NCI-H187 (cell line): ENCODE results near the gene SPANXN2.
"Not testable (repeated sequence)": the region's sequence is repeated elsewhere in the genome, so short reads cannot be mapped to it uniquely, and the experiment has no call there.

Source experiments
- DNase-seq, 2 experiments: peaks; one replicate each; lab custom pipeline; 2025; lab: John Stamatoyannopoulos, UW

Gene SPANXN2

GRCh38 chrX:143720652-143721051 lies at the start of gene SPANXN2:
Gene SPANXN2, minus strand, starts transcription at chrX:143720752. Its CDS starts 84 bp downstream, at chrX:143720668.
- not testable (repeated sequence) for DNase-seq

DNA sequence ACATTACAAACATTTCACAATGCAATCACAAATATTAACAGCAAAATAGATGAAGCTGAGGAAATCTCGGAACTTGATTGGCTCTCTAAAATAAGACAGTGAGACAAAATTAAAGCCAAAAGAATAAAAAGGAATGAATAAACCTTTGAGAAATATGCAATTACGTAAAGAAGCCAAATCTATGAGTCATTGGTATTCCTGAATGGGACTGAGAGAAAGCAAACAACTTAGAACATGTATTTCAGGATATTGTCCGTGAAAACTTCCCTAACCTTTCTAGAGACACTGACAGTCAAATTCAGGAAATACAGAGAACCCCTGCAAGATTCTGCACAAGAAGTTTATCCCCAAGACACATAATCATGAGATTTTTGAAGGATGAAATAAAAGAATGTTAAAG lies 48.4 kb upstream of the SPANXN2 start:
- DNase-seq = no peak

DNA sequence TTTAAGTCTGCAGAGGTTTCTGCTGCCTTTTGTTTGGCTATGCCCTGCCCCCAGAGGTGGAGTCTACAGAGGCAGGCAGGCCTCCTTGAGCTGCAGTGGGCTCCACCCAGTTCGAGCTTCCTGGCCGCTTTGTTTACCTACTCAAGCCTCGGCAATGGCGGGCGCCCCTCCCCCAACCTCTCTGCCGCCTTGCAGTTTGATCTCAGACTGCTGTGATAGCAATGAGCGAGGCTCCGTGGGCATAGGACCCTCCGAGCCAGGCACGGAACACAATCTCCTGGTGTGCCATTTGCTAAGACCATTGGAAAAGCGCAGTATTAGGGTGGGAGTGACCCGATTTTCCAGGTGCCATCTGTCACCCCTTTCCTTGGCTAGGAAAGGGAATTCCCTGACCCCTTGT lies 47.2 kb upstream of the SPANXN2 start:
- DNase-seq = not testable (repeated sequence)

- DNase-seq = no peak
These were observed 37.3 kb upstream of the SPANXN2 start for GRCh38 chrX:143757887-143758286.

DNA sequence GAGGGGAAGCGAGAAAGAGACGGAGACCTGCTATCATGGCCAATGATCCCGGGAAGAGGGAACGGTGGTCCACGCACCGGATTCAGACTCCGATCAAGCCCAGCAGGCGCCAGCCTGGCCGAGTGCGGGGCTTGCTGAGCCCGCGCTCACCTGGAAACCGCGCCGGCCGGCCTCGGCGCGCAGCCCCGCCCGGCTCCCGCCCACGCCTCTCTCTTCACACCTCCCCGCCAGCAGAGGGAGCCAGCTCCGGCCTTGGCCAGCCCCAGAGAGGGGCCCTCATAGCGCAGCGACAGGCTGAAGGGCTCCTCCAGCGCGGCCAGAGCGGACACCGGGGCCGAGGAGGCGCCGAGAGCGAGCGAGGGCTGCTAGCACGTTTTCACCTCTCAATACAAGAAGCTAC lies 36.8 kb upstream of the SPANXN2 start:
- DNase-seq = no peak

GRCh38 chrX:143754183-143754582 lies 33.6 kb upstream of the SPANXN2 start:
- DNase-seq = no peak

DNA sequence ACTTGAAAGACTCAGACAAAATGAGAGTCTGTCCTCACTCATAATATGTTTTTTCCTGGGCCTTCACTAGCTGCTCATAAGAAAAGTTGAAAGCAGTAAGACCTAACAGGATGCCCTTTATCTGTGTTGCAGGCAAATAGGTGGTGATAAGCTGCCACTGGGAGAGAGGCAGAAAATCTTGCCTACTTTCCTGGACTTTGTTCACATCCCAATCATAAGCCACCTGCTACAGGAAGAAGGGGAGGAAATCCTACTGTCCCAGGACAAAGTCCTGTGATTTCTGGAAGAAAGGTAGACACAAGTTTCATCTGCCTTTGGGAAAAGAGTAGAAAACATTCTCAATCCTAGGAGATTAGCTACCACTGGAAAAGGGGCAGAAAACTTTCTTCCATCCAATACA lies 13.3 kb upstream of the SPANXN2 start:
- no peak for DNase-seq

DNA sequence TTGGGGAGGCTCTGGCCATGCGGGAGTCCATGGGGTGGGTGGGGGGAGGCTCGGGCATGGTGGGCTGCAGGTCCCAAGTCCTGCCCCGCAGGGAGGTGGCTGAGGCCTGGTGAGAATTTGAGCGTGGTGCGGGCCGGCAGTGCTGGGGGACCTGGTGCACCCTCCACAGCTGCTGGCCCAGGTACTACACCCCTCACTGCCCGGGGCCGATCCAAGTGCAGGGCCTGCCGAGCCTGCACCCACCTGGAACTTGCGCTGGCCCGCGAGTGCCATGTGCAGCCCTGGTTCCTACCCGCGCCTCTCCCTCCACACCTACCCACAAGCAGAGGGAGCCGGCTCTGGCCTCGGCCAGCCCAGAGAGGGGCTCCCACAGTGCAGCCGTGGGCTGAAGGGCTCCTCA lies 5.7 kb upstream of the SPANXN2 start:
- no peak for DNase-seq

- no peak for DNase-seq
These were observed 19.1 kb downstream of the SPANXN2 start for GRCh38 chrX:143701460-143701859.

DNA sequence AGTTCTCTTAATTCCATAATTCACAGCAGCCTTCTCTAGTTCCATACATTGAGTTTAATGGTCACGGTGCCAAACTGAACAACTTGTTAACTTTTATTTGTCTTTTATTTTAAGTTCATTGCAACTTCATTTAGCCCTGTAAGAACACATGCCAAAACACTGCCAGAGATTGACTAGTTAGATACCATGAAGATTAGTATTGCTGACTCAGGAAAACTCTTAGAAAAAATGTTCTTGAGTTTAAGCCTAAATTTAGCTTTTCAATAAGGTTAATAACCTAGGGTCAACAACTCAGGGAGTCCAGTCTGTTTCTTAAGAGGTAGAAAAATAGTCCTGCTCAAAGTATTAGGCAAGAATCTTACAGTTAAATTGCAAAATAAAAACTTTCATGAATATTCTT lies 25.7 kb downstream of the SPANXN2 start:
- DNase-seq = no peak

GRCh38 chrX:143683486-143683885 lies 37.1 kb downstream of the SPANXN2 start:
- no peak for DNase-seq

- no peak for DNase-seq
These were observed 45.6 kb downstream of the SPANXN2 start for GRCh38 chrX:143674926-143675325.

DNA sequence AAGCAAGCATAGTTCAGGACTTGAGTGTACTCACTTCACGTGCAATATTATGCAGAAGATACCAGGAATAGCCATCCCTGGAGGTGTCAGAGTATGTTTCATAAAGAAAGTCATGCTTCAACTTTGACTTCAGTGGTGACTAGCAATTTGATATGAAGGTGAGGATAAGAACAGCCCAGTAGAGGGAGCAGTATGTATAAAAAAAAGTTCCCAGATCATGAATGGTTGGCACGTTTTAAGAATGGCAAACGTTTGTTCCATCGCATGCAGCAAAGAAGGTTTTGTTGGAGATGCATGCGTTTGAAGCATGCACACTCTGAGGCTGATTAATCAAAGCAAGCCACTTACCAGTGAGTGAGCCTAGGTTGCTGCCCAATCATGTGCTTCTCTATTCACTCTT lies 51.2 kb downstream of the SPANXN2 start:
- DNase-seq = no peak

DNA sequence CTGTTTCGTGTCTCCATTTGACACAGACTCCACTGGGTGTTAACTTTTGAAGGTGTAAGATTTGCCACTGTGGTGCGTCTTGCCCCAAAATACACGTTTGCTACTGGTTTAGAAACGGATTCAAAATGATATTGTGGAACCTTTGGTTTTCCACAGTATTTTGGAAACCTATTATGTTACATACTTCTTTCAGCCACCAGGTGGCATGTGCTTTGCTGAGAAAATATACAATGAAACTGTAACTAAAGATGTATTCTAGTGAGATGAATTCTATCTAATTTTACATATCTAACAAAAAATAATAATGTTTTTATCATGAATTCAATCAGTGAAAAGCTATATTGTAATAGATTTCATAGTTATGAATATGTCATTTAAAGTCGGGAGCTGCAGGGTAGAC lies 56.2 kb downstream of the SPANXN2 start:
- no peak for DNase-seq

DNA sequence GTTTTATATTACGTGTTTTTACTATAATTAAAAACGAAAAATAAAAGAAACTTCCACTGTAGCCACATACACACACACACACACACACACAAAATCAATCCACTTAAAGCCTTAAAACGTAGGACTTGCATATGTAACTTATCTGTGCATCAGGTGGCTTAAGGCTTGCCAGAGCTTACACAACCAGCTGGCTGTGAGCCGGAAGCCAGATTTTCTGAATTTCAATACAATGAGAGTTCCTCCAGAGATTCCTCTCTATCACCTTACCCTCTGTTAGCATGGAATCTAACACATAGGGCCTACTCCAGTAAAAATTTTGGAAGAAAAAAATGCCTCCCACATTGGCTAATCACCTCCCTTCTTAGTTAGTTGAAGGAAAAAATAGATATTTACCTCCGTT lies 56.8 kb downstream of the SPANXN2 start:
- no peak for DNase-seq
